Keratinocyte (primary cell): ENCODE results near the gene ZFYVE1. TPM values are rescaled to one million over a fixed set of nuclear protein-coding genes. Genes with fewer than 3 reads are reported as not detected.

Experiments used
- DNase-seq: peaks from one replicate; pipeline ENCODE4 v3.0.0-alpha.2; 2011; ENCODE audit warnings: low read depth, missing footprints, low spot score
- FAIRE-seq: peaks from 2 replicates; lab custom pipeline; 2011; peaks lifted over from hg19 to GRCh38; lab: Jason Lieb, UNC
- H2AFZ ChIP-seq: 2 replicates; pipeline ENCODE4 v1.6.0; 2012; ENCODE audit warnings: low read length, control low read depth, inconsistent platforms; ENCODE audit not compliant: control insufficient read depth
- H3K27ac ChIP-seq: 2 replicates; pipeline ENCODE4 v1.5.1; 2011; ENCODE audit warnings: low read length; ENCODE audit not compliant: control insufficient read depth, insufficient read depth
- H3K27me3 ChIP-seq: 3 replicates; pipeline ENCODE4 v1.6.0; 2011; ENCODE audit warnings: low read length; ENCODE audit not compliant: control insufficient read depth, insufficient read depth; ENCODE audit errors: extremely low read depth
- H3K36me3 ChIP-seq, 2 experiments: 2 replicates in 1 of 2; 3 replicates in 1 of 2; pipeline ENCODE4 v1.5.1; 2011; ENCODE audit warnings: low read length in 2 of 2, mild to moderate bottlenecking in 1 of 2; ENCODE audit not compliant: control insufficient read depth in 2 of 2, insufficient read depth in 2 of 2; ENCODE audit errors: extremely low read depth in 1 of 2
- H3K4me1 ChIP-seq: 3 replicates; pipeline ENCODE4 v1.5.1; 2011; ENCODE audit warnings: low read length; ENCODE audit not compliant: control insufficient read depth, insufficient read depth; ENCODE audit errors: extremely low read depth
- H3K4me2 ChIP-seq: 3 replicates; pipeline ENCODE4 v1.6.0; 2011; ENCODE audit warnings: low read depth, low read length; ENCODE audit not compliant: control insufficient read depth, insufficient read depth; ENCODE audit errors: extremely low read depth
- H3K4me3 ChIP-seq, 3 experiments: fragments of 200-600 bp in 1 of 3; sonication (generic) in 1 of 3; 2 replicates in 2 of 3; 3 replicates in 1 of 3; pipeline ENCODE4 v1.5.1; 2011 to 2016; ENCODE audit warnings: low read length in 3 of 3, mild to moderate bottlenecking in 3 of 3, control low read depth in 2 of 3, inconsistent platforms in 1 of 3, low read depth in 1 of 3, mixed read lengths in 1 of 3, mixed run types in 1 of 3, moderate library complexity in 1 of 3; ENCODE audit not compliant: control insufficient read depth in 2 of 3, insufficient read depth in 2 of 3; ENCODE audit errors: extremely low read depth in 1 of 3
- H3K79me2 ChIP-seq: 2 replicates; pipeline ENCODE4 v1.6.0; 2012; ENCODE audit warnings: low read length; ENCODE audit not compliant: control insufficient read depth, insufficient read depth
- H3K9ac ChIP-seq: 3 replicates; pipeline ENCODE4 v1.6.0; 2011; ENCODE audit warnings: low read length; ENCODE audit not compliant: control insufficient read depth, insufficient read depth; ENCODE audit errors: extremely low read depth
- H3K9me1 ChIP-seq: 3 replicates; pipeline ENCODE4 v1.6.0; 2011; ENCODE audit warnings: low read length; ENCODE audit not compliant: control insufficient read depth, insufficient read depth; ENCODE audit errors: extremely low read depth
- H3K9me3 ChIP-seq: 2 replicates; pipeline ENCODE4 v1.5.1; 2012; ENCODE audit warnings: low read depth, low read length; ENCODE audit not compliant: control insufficient read depth
- H4K20me1 ChIP-seq: 3 replicates; pipeline ENCODE4 v1.6.0; 2011; ENCODE audit warnings: low read length; ENCODE audit not compliant: control insufficient read depth, insufficient read depth; ENCODE audit errors: extremely low read depth
- CTCF ChIP-seq, 3 experiments: IDR thresholded peaks in 1 of 3; conservative IDR thresholded peaks in 1 of 3; optimal IDR thresholded peaks in 1 of 3; 2 replicates in 2 of 3; 3 replicates in 1 of 3; pipeline versions ENCODE3 to v1.5.1; 2011; ENCODE audit warnings: low read length in 3 of 3, mild to moderate bottlenecking in 3 of 3, moderate library complexity in 2 of 3, control low read depth in 1 of 3, inconsistent platforms in 1 of 3; ENCODE audit not compliant: insufficient read depth in 2 of 3; ENCODE audit errors: extremely low read depth in 1 of 3
- EZH2 ChIP-seq: IDR thresholded peaks from one replicate; pipeline ENCODE4 v1.6.1; 2012; ENCODE audit warnings: inconsistent platforms, mild to moderate bottlenecking, low read length, moderate library complexity
- dilution Hi-C: fragments of 300-500 bp; cut with MboI; formaldehyde crosslinking; loops from one replicate; pipeline ENCODE4 v1.7.0; 2020; ENCODE audit warnings: low sequenced_read_pairs; ENCODE audit not compliant: extremely low pct_ligation_motif_present
- polyA plus RNA-seq, 5 experiments: library from polyadenylated mRNA; depleted of rRNA in 3 of 5; stranded (reverse) in 3 of 5; stranded (forward) in 1 of 5; unstranded in 1 of 5; fragments of >200 nt; gene quantifications; 1 replicate in 1 of 5; 2 replicates in 3 of 5; 3 replicates in 1 of 5; pipeline versions ENCODE4 v1.2.1 to v1.2.3, GENCODE V29; 2011 to 2012; ENCODE audit warnings: missing spikeins in 2 of 5, low read depth in 1 of 5, low replicate concordance in 1 of 5

ZFYVE1 gene
- polyA plus RNA-seq, 1 donor (not counting 4 experiments of a cell fraction or from before 2014, with no cell fraction given), result 10.8 TPM

GRCh38 chr14:73057944-73058223, 31.0 kb upstream of the ZFYVE1 start:
- Histone ChIP-seq H3K9me3 (no peaks in the 10 kb centered on the region), H3K27me3 (no peaks in the 10 kb centered on the region), H2AFZ (peak overlapping the region; percentile 94), H3K36me3 (no peaks in the 10 kb centered on the region), H3K9me1 (no peaks in the 10 kb centered on the region), H3K4me1 (peaks cover 6% of the 10 kb centered on the region), H3K27ac (peak overlapping the region; percentile 95), H4K20me1 (peaks cover 14% of the 10 kb centered on the region), H3K4me2 (peak overlapping the region; percentile 92), H3K79me2 (peaks cover 45% of the 10 kb centered on the region), H3K4me3 (peak overlapping the region; percentile 79 to 99 (median 98)), H3K9ac (peak overlapping the region; percentile 99)
- dilution Hi-C loops, result no loop called here
- DNase-seq, result no peak
- TF ChIP-seq CTCF (optimal IDR thresholded peaks at IDR 0.05 in 1 of 3, IDR thresholded peaks at IDR 0.05 in 1 of 3, conservative IDR thresholded peaks at IDR 0.05 in 1 of 3; ENCODE audit: extremely low read depth in 1 of 3, insufficient read depth in 2 of 3, low read length in 3 of 3) (no peak), EZH2 (no peak)
- FAIRE-seq, result no peak

GRCh38 chr14:73055251-73055650, 28.3 kb upstream of the ZFYVE1 start:
- no peak overlapping the region for H3K9ac ChIP-seq
- no peaks in the 10 kb centered on the region for H3K27me3 ChIP-seq
- DNase-seq, result no peak
- H3K36me3 ChIP-seq, result no peaks in the 10 kb centered on the region
- FAIRE-seq, result no peak
- dilution Hi-C loops, result no loop called here
- H3K4me1 ChIP-seq, result peaks cover 3% of the 10 kb centered on the region
- H4K20me1 ChIP-seq, result no peaks in the 10 kb centered on the region
- H3K27ac ChIP-seq, result no peak overlapping the region
- TF ChIP-seq CTCF (optimal IDR thresholded peaks at IDR 0.05 in 1 of 3, IDR thresholded peaks at IDR 0.05 in 1 of 3, conservative IDR thresholded peaks at IDR 0.05 in 1 of 3; ENCODE audit: extremely low read depth in 1 of 3, insufficient read depth in 2 of 3, low read length in 3 of 3), result no peak
- no peak for TF ChIP-seq EZH2
- H2AFZ ChIP-seq, result no peak overlapping the region
- H3K79me2 ChIP-seq, result peaks cover 19% of the 10 kb centered on the region
- H3K4me3 ChIP-seq, result no peak overlapping the region
- H3K9me1 ChIP-seq, result no peaks in the 10 kb centered on the region
- H3K9me3 ChIP-seq, result no peaks in the 10 kb centered on the region
- no peak overlapping the region for H3K4me2 ChIP-seq
